ENCODE results near the gene FASTKD1.
"Not testable (repeated sequence)": the region's sequence is repeated elsewhere in the genome, so short reads cannot be mapped to it uniquely, and the experiment has no call there.

The FASTKD1 gene

GRCh38 chr2:169540146-169540545 lies 33.5 kb downstream of the FASTKD1 start:
- H3K36me3 Mint-ChIP-seq (ENCODE audit: low read depth) = peaks cover 49% of the 10 kb centered on the region
- no peaks in the 10 kb centered on the region for H3K4me1 Mint-ChIP-seq (ENCODE audit: low read depth)
- H3K27me3 Mint-ChIP-seq = no peaks in the 10 kb centered on the region
- H3K27ac Mint-ChIP-seq = no peak overlapping the region
- H3K4me3 Mint-ChIP-seq = no peak overlapping the region
- H3K9me3 Mint-ChIP-seq = no peaks in the 10 kb centered on the region

- H3K9me3 Mint-ChIP-seq; H3K27me3 Mint-ChIP-seq; H3K27ac Mint-ChIP-seq; H3K4me3 Mint-ChIP-seq; H3K4me1 Mint-ChIP-seq (ENCODE audit: low read depth): not testable (repeated sequence)
- peaks cover 49% of the 10 kb centered on the region for H3K36me3 Mint-ChIP-seq (ENCODE audit: low read depth)
Observed at GRCh38 chr2:169539460-169539859, 34.2 kb downstream of the FASTKD1 start.

- H3K9me3 Mint-ChIP-seq = no peaks in the 10 kb centered on the region
- H3K4me3 Mint-ChIP-seq = no peak overlapping the region
- peaks cover 27% of the 10 kb centered on the region for H3K36me3 Mint-ChIP-seq (ENCODE audit: low read depth)
- H3K27ac Mint-ChIP-seq = no peak overlapping the region
- H3K4me1 Mint-ChIP-seq (ENCODE audit: low read depth) = no peaks in the 10 kb centered on the region
- H3K27me3 Mint-ChIP-seq = no peaks in the 10 kb centered on the region
Observed at GRCh38 chr2:169528271-169528701, 45.4 kb downstream of the FASTKD1 start.

- Mint-ChIP-seq H3K4me1 (ENCODE audit: low read depth) (no peaks in the 10 kb centered on the region), H3K27ac (no peak overlapping the region), H3K27me3 (no peaks in the 10 kb centered on the region), H3K36me3 (ENCODE audit: low read depth) (peaks cover 27% of the 10 kb centered on the region), H3K9me3 (no peaks in the 10 kb centered on the region), H3K4me3 (no peak overlapping the region)
Observed at GRCh38 chr2:169526451-169526850, 47.2 kb downstream of the FASTKD1 start.

GRCh38 chr2:169525434-169525833 lies 48.2 kb downstream of the FASTKD1 start:
- H3K9me3 Mint-ChIP-seq = no peaks in the 10 kb centered on the region
- no peak overlapping the region for H3K4me3 Mint-ChIP-seq
- H3K27me3 Mint-ChIP-seq = no peaks in the 10 kb centered on the region
- H3K4me1 Mint-ChIP-seq (ENCODE audit: low read depth) = no peaks in the 10 kb centered on the region
- H3K27ac Mint-ChIP-seq = no peak overlapping the region
- peaks cover 23% of the 10 kb centered on the region for H3K36me3 Mint-ChIP-seq (ENCODE audit: low read depth)

GRCh38 chr2:169523681-169524080 lies 50.0 kb downstream of the FASTKD1 start:
- Mint-ChIP-seq H3K27ac (no peak overlapping the region), H3K36me3 (ENCODE audit: low read depth) (peaks cover 10% of the 10 kb centered on the region), H3K4me1 (ENCODE audit: low read depth) (no peaks in the 10 kb centered on the region), H3K4me3 (no peak overlapping the region), H3K27me3 (no peaks in the 10 kb centered on the region), H3K9me3 (no peaks in the 10 kb centered on the region)

- Mint-ChIP-seq H3K9me3 (no peaks in the 10 kb centered on the region), H3K4me3 (no peak overlapping the region), H3K27me3 (no peaks in the 10 kb centered on the region)
Observed at GRCh38 chr2:169520896-169521295, 52.8 kb downstream of the FASTKD1 start.

GRCh38 chr2:169516488-169516995 lies 57.1 kb downstream of the FASTKD1 start:
- H3K27me3 Mint-ChIP-seq; H3K36me3 Mint-ChIP-seq (ENCODE audit: low read depth); H3K9me3 Mint-ChIP-seq; H3K4me1 Mint-ChIP-seq (ENCODE audit: low read depth); H3K27ac Mint-ChIP-seq; H3K4me3 Mint-ChIP-seq: not testable (repeated sequence)

More at GRCh38 chr2:169520896-169521295, 52.8 kb downstream of the FASTKD1 start:
- no peaks in the 10 kb centered on the region for H3K36me3 Mint-ChIP-seq (ENCODE audit: low read depth)
- no peaks in the 10 kb centered on the region for H3K4me1 Mint-ChIP-seq (ENCODE audit: low read depth)
- H3K27ac Mint-ChIP-seq = no peak overlapping the region

GRCh38 chr2:169514758-169515157 lies 58.9 kb downstream of the FASTKD1 start:
- H3K27me3 Mint-ChIP-seq; H3K9me3 Mint-ChIP-seq; H3K27ac Mint-ChIP-seq; H3K4me3 Mint-ChIP-seq; H3K36me3 Mint-ChIP-seq (ENCODE audit: low read depth); H3K4me1 Mint-ChIP-seq (ENCODE audit: low read depth): not testable (repeated sequence)

- no peak overlapping the region for H3K27ac Mint-ChIP-seq
- no peak overlapping the region for H3K4me3 Mint-ChIP-seq
- no peaks in the 10 kb centered on the region for H3K9me3 Mint-ChIP-seq
- no peaks in the 10 kb centered on the region for H3K36me3 Mint-ChIP-seq (ENCODE audit: low read depth)
- H3K27me3 Mint-ChIP-seq = no peaks in the 10 kb centered on the region
- no peaks in the 10 kb centered on the region for H3K4me1 Mint-ChIP-seq (ENCODE audit: low read depth)
Observed at GRCh38 chr2:169513926-169514325, 59.7 kb downstream of the FASTKD1 start.

GRCh38 chr2:169513094-169513493 lies 60.6 kb downstream of the FASTKD1 start:
- Mint-ChIP-seq H3K27ac (no peak overlapping the region), H3K27me3 (no peaks in the 10 kb centered on the region), H3K4me3 (no peak overlapping the region), H3K36me3 (ENCODE audit: low read depth) (no peaks in the 10 kb centered on the region), H3K9me3 (no peaks in the 10 kb centered on the region), H3K4me1 (ENCODE audit: low read depth) (peaks cover under 1% of the 10 kb centered on the region)

GRCh38 chr2:169512525-169512924 lies 61.1 kb downstream of the FASTKD1 start:
- H3K36me3 Mint-ChIP-seq (ENCODE audit: low read depth) = no peaks in the 10 kb centered on the region
- H3K4me3 Mint-ChIP-seq = no peak overlapping the region
- H3K4me1 Mint-ChIP-seq (ENCODE audit: low read depth) = peaks cover 6% of the 10 kb centered on the region
- H3K9me3 Mint-ChIP-seq = no peaks in the 10 kb centered on the region
- H3K27me3 Mint-ChIP-seq = no peaks in the 10 kb centered on the region
- no peak overlapping the region for H3K27ac Mint-ChIP-seq

- no peaks in the 10 kb centered on the region for H3K9me3 Mint-ChIP-seq
- H3K4me3 Mint-ChIP-seq = no peak overlapping the region
- H3K27me3 Mint-ChIP-seq = no peaks in the 10 kb centered on the region
- peaks cover 8% of the 10 kb centered on the region for H3K4me1 Mint-ChIP-seq (ENCODE audit: low read depth)
- no peaks in the 10 kb centered on the region for H3K36me3 Mint-ChIP-seq (ENCODE audit: low read depth)
- H3K27ac Mint-ChIP-seq = no peak overlapping the region
Observed at GRCh38 chr2:169511818-169512217, 61.8 kb downstream of the FASTKD1 start.

GRCh38 chr2:169510496-169510895 lies 63.2 kb downstream of the FASTKD1 start:
- H3K4me1 Mint-ChIP-seq (ENCODE audit: low read depth) = peaks cover 8% of the 10 kb centered on the region
- no peaks in the 10 kb centered on the region for H3K27me3 Mint-ChIP-seq
- no peak overlapping the region for H3K4me3 Mint-ChIP-seq
- no peaks in the 10 kb centered on the region for H3K36me3 Mint-ChIP-seq (ENCODE audit: low read depth)
- H3K27ac Mint-ChIP-seq = no peak overlapping the region
- H3K9me3 Mint-ChIP-seq = no peaks in the 10 kb centered on the region

- Mint-ChIP-seq H3K9me3 (no peaks in the 10 kb centered on the region), H3K36me3 (ENCODE audit: low read depth) (no peaks in the 10 kb centered on the region), H3K27ac (no peak overlapping the region), H3K4me1 (ENCODE audit: low read depth) (peaks cover 8% of the 10 kb centered on the region), H3K27me3 (no peaks in the 10 kb centered on the region), H3K4me3 (no peak overlapping the region)
Observed at GRCh38 chr2:169509955-169510354, 63.7 kb downstream of the FASTKD1 start.

- Mint-ChIP-seq H3K27ac (no peak within 1 kb of the TSS), H3K36me3 (ENCODE audit: low read depth) (peaks cover under 1% of the 10 kb centered on the region), H3K27me3 (no peaks in the 10 kb centered on the region), H3K4me1 (ENCODE audit: low read depth) (peaks cover 8% of the 10 kb centered on the region), H3K4me3 (no peak within 1 kb of the TSS), H3K9me3 (no peaks in the 10 kb centered on the region)
Observed at GRCh38 chr2:169509298-169509885, 64.3 kb downstream of the FASTKD1 start, which contains the start of gene KLHL41. Gene KLHL41, plus strand, starts transcription at chr2:169509702. Its CDS starts 77 bp downstream, at chr2:169509779.
